Neutrophil (primary cell): ENCODE data around the gene PDGFRB.

ENCODE experiments used
- H3K27ac ChIP-seq: fragments of 200-600 bp; sonication (generic); 2 replicates; pipeline ENCODE4 v1.5.1; 2016; ENCODE audit warnings: mild to moderate bottlenecking, moderate library complexity
- H3K27me3 ChIP-seq: fragments of 200-600 bp; sonication (generic); 2 replicates; pipeline ENCODE4 v1.6.0; 2016; ENCODE audit warnings: mild to moderate bottlenecking
- H3K36me3 ChIP-seq: fragments of 200-600 bp; sonication (generic); 2 replicates; pipeline ENCODE4 v1.5.1; 2017
- H3K4me1 ChIP-seq, 2 experiments: fragments of 200-600 bp in 1 of 2; sonication (generic) in 1 of 2; 1 replicate in 1 of 2; 2 replicates in 1 of 2; pipeline versions ENCODE4 v1.5.1 to v1.6.1; 2013 to 2016; ENCODE audit warnings: low read depth in 1 of 2, low read length in 1 of 2, mild to moderate bottlenecking in 1 of 2, moderate library complexity in 1 of 2; ENCODE audit not compliant: control insufficient read depth in 1 of 2, insufficient read depth in 1 of 2
- H3K4me3 ChIP-seq, 2 experiments: fragments of 200-600 bp in 1 of 2; sonication (generic) in 1 of 2; 1 replicate in 1 of 2; 2 replicates in 1 of 2; pipeline ENCODE4 v1.5.1; 2013 to 2016; ENCODE audit warnings: low read depth in 1 of 2, low read length in 1 of 2, mild to moderate bottlenecking in 1 of 2, moderate library complexity in 1 of 2
- H3K9me3 ChIP-seq: fragments of 200-600 bp; sonication (generic); 2 replicates; pipeline ENCODE4 v1.5.1; 2016
- CTCF ChIP-seq: fragments of 200-600 bp; sonication (generic); IDR thresholded peaks from 2 replicates; pipeline ENCODE4 v1.5.1; 2016; ENCODE audit warnings: antibody characterized with exemption

Gene PDGFRB

GRCh38 chr5:150186137-150186536, 30.5 kb upstream of the PDGFRB start:
- TF ChIP-seq CTCF, result no peak
- H3K27me3 ChIP-seq, result peaks cover 35% of the 10 kb centered on the region
- H3K9me3 ChIP-seq, result no peaks in the 10 kb centered on the region
- H3K4me1 ChIP-seq, result peaks cover 16 to 24% of the 10 kb centered on the region in 2 experiments
- H3K36me3 ChIP-seq, result no peaks in the 10 kb centered on the region
- peak overlapping the region; percentile 56 for H3K27ac ChIP-seq
- no peak overlapping the region for H3K4me3 ChIP-seq

GRCh38 chr5:150184990-150185912, 29.6 kb upstream of the PDGFRB start:
- H3K27ac ChIP-seq, result peak overlapping the region; percentile 56
- peaks cover 16 to 24% of the 10 kb centered on the region in 2 experiments for H3K4me1 ChIP-seq
- H3K4me3 ChIP-seq, result no peak overlapping the region
- no peaks in the 10 kb centered on the region for H3K9me3 ChIP-seq
- no peaks in the 10 kb centered on the region for H3K36me3 ChIP-seq
- no peak for TF ChIP-seq CTCF
- H3K27me3 ChIP-seq, result peaks cover 26% of the 10 kb centered on the region

GRCh38 chr5:150184006-150184405, 28.4 kb upstream of the PDGFRB start:
- Histone ChIP-seq H3K27me3 (peaks cover 14% of the 10 kb centered on the region), H3K9me3 (no peaks in the 10 kb centered on the region)
- no peak for TF ChIP-seq CTCF

GRCh38 chr5:150183436-150183835, 27.8 kb upstream of the PDGFRB start:
- no peak overlapping the region for H3K4me3 ChIP-seq
- no peaks in the 10 kb centered on the region for H3K9me3 ChIP-seq
- H3K27me3 ChIP-seq, result peaks cover 8% of the 10 kb centered on the region
- TF ChIP-seq CTCF, result no peak
- H3K27ac ChIP-seq, result no peak overlapping the region
- H3K4me1 ChIP-seq, result peaks cover 16 to 21% of the 10 kb centered on the region in 2 experiments
- H3K36me3 ChIP-seq, result no peaks in the 10 kb centered on the region

More at GRCh38 chr5:150184006-150184405, 28.4 kb upstream of the PDGFRB start:
- Histone ChIP-seq H3K36me3 (no peaks in the 10 kb centered on the region), H3K27ac (no peak overlapping the region), H3K4me1 (peaks cover 16 to 21% of the 10 kb centered on the region in 2 experiments), H3K4me3 (no peak overlapping the region)

GRCh38 chr5:150182774-150183173, 27.1 kb upstream of the PDGFRB start:
- H3K9me3 ChIP-seq, result no peaks in the 10 kb centered on the region
- H3K27ac ChIP-seq, result no peak overlapping the region
- H3K4me1 ChIP-seq, result peaks cover 16 to 21% of the 10 kb centered on the region in 2 experiments
- no peak for TF ChIP-seq CTCF
- no peak overlapping the region for H3K4me3 ChIP-seq
- H3K27me3 ChIP-seq, result peaks cover 2% of the 10 kb centered on the region
- H3K36me3 ChIP-seq, result no peaks in the 10 kb centered on the region
